DLD1 (cell line): ENCODE data around the gene S100A6.
"Not testable (repeated sequence)": the region's sequence is repeated elsewhere in the genome, so short reads cannot be mapped to it uniquely, and the experiment has no call there.

ENCODE experiments used
- in situ Hi-C: cut with HindIII; loops from 2 replicates; pipeline ENCODE4 v1.10.0; 2017; ENCODE audit warnings: low sequenced_read_pairs

The S100A6 gene

GRCh38 chr1:153535242-153536011 is at the start of gene S100A6:
TSS of gene S100A6 (minus strand) at chr1:153535991. CDS start at chr1:153535339, 652 bp downstream.
- in situ Hi-C loops, result no loop called here

GRCh38 chr1:153585006-153585405 is 49.2 kb upstream of the S100A6 start:
- in situ Hi-C loops, result no loop called here

GRCh38 chr1:153583976-153584375 is 48.2 kb upstream of the S100A6 start:
- in situ Hi-C loops, result no loop called here

GRCh38 chr1:153583514-153583913 is 47.7 kb upstream of the S100A6 start:
- in situ Hi-C loops, result not testable (repeated sequence)

- in situ Hi-C loops, result not testable (repeated sequence)
Observed at GRCh38 chr1:153582836-153583235, 47.0 kb upstream of the S100A6 start.

- in situ Hi-C loops, result loop anchor here (10.0 kb wide), 1 partner anchor 224 kb away; the partner anchor contains the start of gene S100A9
Observed at GRCh38 chr1:153578936-153579335, 43.1 kb upstream of the S100A6 start.

GRCh38 chr1:153578490-153578889 is 42.7 kb upstream of the S100A6 start:
- in situ Hi-C loops, result loop anchor here (10.0 kb wide), 1 partner anchor 224 kb away; the partner anchor contains the start of gene S100A9

- in situ Hi-C loops, result loop anchor here (10.0 kb wide), 1 partner anchor 223 kb away; the partner anchor contains the start of gene S100A9
Observed at GRCh38 chr1:153577624-153578051, 41.8 kb upstream of the S100A6 start.

- in situ Hi-C loops, result loop anchor here (10.0 kb wide), 1 partner anchor 222 kb away; the partner anchor contains the start of gene S100A9
Observed at GRCh38 chr1:153577138-153577537, 41.3 kb upstream of the S100A6 start.

GRCh38 chr1:153575497-153575896 is 39.7 kb upstream of the S100A6 start:
- in situ Hi-C loops, result loop anchor here (10.0 kb wide), 1 partner anchor 221 kb away; the partner anchor contains the start of gene S100A9

GRCh38 chr1:153575081-153575491 is 39.3 kb upstream of the S100A6 start:
- in situ Hi-C loops, result loop anchor here (10.0 kb wide), 1 partner anchor 220 kb away; the partner anchor contains the start of gene S100A9

GRCh38 chr1:153573351-153573750 is 37.6 kb upstream of the S100A6 start:
- in situ Hi-C loops, result loop anchor here (10.0 kb wide), 1 partner anchor 219 kb away; the partner anchor contains the start of gene S100A9

GRCh38 chr1:153572569-153573015 is 36.8 kb upstream of the S100A6 start:
- in situ Hi-C loops, result loop anchor here (10.0 kb wide), 1 partner anchor 218 kb away; the partner anchor contains the start of gene S100A9

GRCh38 chr1:153571706-153572105 is 35.9 kb upstream of the S100A6 start:
- in situ Hi-C loops, result loop anchor here (10.0 kb wide), 1 partner anchor 217 kb away; the partner anchor contains the start of gene S100A9

GRCh38 chr1:153570874-153571273 is 35.1 kb upstream of the S100A6 start:
- in situ Hi-C loops, result loop anchor here (10.0 kb wide), 1 partner anchor 216 kb away; the partner anchor contains the start of gene S100A9

GRCh38 chr1:153569465-153569864 is 33.7 kb upstream of the S100A6 start:
- in situ Hi-C loops, result no loop called here

- in situ Hi-C loops, result no loop called here
Observed at GRCh38 chr1:153568367-153569099, 32.7 kb upstream of the S100A6 start.

GRCh38 chr1:153567621-153568366 is 32.0 kb upstream of the S100A6 start:
- in situ Hi-C loops, result no loop called here

- in situ Hi-C loops, result no loop called here
Observed at GRCh38 chr1:153566414-153567371, 30.9 kb upstream of the S100A6 start.
